ENCODE results near the gene C10orf62.
"Not testable (repeated sequence)": the region's sequence is repeated elsewhere in the genome, so short reads cannot be mapped to it uniquely, and the experiment has no call there.

Gene C10orf62

DNA sequence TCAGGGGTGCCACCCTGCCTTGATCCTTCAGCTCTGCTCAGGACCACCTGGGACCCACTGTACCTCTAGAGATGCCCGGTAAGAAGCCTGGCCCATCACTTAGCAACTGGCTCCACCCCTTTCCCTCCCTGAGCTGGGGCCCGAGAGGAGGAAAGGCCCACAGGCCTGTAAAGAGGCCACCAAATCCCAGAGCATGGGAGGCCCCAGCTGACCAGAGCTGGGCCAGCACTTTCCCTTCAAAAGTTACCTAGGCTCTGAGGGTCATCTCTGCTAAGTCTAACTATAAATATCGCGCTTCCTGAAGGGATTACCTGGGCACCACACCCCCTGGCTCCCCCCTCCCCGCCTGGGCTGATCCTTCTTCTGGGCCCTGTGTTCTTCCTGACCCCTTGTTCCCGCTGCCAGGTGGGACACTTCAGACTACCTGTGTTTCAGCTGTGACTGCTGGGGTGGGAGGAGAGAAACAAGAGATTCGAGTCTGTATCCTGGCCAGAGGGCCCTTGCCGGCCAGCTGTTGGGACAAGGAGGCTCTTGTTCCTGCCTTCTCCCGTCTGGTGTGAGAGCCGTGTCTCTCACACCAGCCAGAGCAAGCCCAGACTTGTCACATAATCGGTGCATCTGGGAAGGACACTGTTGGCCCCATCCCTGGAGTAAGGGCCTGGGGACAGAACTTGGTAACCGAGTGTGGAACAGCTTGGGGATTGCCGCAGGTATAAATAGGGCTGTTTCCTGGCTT, 39.8 kb upstream of the C10orf62 start:
- TF ChIP-seq SPI1 (IDR thresholded peaks at IDR 0.05; ENCODE audit: low read depth, low read length) (no peak), PAX5 (IDR thresholded peaks at IDR 0.05; ENCODE audit: insufficient read depth, low read length, severe bottlenecking) (no peak), POLR2AphosphoS5 (IDR thresholded peaks at IDR 0.05; ENCODE audit: low read depth, low read length) (no peak), POLR2A (IDR thresholded peaks at IDR 0.05; ENCODE audit: low read depth, low read length) (no peak)
- FAIRE-seq (no peak), DNase-seq (ENCODE audit: insufficient read length, low spot score) (no peak)

DNA sequence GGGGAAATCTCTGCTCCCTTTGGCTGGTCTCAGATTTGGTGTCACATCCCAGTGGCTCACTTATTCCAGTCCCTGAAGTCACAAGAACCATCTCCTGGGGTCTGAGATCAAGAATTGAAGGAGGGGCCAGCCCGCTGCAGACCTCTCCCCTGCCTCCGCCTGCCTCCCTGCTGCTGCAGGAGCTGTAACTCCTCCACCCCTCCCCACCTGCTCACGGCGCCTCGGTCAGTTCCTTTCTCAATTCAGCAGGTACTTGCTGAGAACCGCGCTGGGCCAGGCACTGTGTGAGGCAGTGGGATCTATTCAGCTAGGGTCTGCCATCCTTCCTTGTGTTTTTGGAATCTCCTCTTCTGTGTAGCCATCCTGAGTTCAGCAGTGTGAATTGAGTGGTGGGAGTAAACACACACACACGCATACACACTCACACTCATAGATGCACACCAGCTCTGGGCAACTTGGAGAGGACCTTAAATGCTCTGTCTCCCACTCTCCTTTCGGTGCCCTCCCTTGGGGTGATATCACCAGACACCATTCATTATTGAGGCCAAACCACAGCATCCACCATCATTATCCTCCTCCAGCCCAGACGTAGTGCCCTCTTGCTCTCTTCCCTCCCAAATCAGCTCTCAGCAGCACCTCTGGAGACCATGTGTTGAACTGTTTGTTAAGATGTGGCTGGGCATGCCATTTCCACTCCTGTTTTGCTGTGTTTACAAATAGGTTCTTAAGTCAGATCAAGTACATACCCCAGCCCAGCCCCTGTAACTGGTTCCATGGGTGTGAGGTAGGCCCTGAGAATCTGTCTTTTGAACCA, 39.0 kb upstream of the C10orf62 start:
- DNase-seq (ENCODE audit: insufficient read length, low spot score) (no peak), FAIRE-seq (no peak)
- TF ChIP-seq SPI1 (IDR thresholded peaks at IDR 0.05; ENCODE audit: low read depth, low read length) (no peak), PAX5 (IDR thresholded peaks at IDR 0.05; ENCODE audit: insufficient read depth, low read length, severe bottlenecking) (no peak), TAF1 (IDR thresholded peaks at IDR 0.05; ENCODE audit: low read depth, low read length) (no peak), POU2F2 (IDR thresholded peaks at IDR 0.05; ENCODE audit: low read depth, low read length) (no peak), POLR2AphosphoS5 (IDR thresholded peaks at IDR 0.05; ENCODE audit: low read depth, low read length) (no peak), POLR2A (IDR thresholded peaks at IDR 0.05; ENCODE audit: low read depth, low read length) (no peak)

DNA sequence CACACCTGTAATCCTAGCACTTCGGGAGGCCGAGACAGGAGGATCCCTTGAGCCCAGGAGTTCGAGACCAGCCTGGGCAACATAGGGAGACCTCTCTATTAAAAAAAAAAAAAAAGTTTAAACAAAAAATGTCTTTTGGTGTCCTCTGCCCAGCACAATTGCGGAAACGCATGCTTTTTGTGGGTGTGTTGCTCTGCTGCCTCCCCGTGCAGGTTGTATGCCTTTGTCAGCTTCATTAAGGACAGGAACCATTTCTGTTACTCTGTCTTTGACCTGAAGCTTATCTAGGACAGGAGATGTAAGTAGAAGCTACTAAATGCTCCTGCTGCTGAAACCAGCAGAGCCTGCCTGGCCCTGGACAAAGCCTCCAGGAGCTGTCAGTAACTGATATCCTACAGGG, 38.2 kb upstream of the C10orf62 start:
- TF ChIP-seq POU2F2 (IDR thresholded peaks at IDR 0.05; ENCODE audit: low read depth, low read length) (no peak), POLR2AphosphoS5 (IDR thresholded peaks at IDR 0.05; ENCODE audit: low read depth, low read length) (no peak), TAF1 (IDR thresholded peaks at IDR 0.05; ENCODE audit: low read depth, low read length) (no peak), PAX5 (IDR thresholded peaks at IDR 0.05; ENCODE audit: insufficient read depth, low read length, severe bottlenecking) (no peak), POLR2A (IDR thresholded peaks at IDR 0.05; ENCODE audit: low read depth, low read length) (no peak), SPI1 (IDR thresholded peaks at IDR 0.05; ENCODE audit: low read depth, low read length) (no peak)
- DNase-seq (ENCODE audit: insufficient read length, low spot score) = no peak
- FAIRE-seq = no peak

DNA sequence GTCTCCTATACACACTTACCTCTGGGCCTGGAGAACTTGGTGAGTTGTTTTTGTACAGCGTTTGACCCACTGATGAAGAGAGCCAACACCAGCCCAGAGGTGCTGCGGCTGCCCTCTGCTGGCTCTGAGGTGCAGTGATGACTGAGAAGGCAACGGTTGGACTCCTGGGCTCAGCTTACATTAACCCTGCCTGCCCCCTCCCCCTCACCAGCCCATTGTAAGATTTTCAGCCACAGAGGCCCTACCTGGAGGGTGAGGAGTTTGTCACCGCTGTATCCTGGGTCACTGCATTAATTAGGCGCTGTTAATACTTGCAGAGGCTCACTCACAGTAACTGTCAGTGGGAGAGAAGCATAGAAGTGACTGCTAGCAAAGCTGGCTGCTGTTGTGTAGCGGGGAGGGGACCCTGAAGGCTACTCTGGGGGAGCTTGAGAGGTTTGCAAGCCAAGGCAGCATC, 35.9 kb upstream of the C10orf62 start:
- FAIRE-seq (peak; percentile 82), DNase-seq (ENCODE audit: insufficient read length, low spot score) (no peak)
- no peak for TF ChIP-seq TAF1 (IDR thresholded peaks at IDR 0.05; ENCODE audit: low read depth, low read length)
- TF ChIP-seq PAX5 (IDR thresholded peaks at IDR 0.05; ENCODE audit: insufficient read depth, low read length, severe bottlenecking) = no peak
- no peak for TF ChIP-seq POLR2A (IDR thresholded peaks at IDR 0.05; ENCODE audit: low read depth, low read length)
- TF ChIP-seq SPI1 (IDR thresholded peaks at IDR 0.05; ENCODE audit: low read depth, low read length) = no peak
- no peak for TF ChIP-seq POU2F2 (IDR thresholded peaks at IDR 0.05; ENCODE audit: low read depth, low read length)
- no peak for TF ChIP-seq POLR2AphosphoS5 (IDR thresholded peaks at IDR 0.05; ENCODE audit: low read depth, low read length)

DNA sequence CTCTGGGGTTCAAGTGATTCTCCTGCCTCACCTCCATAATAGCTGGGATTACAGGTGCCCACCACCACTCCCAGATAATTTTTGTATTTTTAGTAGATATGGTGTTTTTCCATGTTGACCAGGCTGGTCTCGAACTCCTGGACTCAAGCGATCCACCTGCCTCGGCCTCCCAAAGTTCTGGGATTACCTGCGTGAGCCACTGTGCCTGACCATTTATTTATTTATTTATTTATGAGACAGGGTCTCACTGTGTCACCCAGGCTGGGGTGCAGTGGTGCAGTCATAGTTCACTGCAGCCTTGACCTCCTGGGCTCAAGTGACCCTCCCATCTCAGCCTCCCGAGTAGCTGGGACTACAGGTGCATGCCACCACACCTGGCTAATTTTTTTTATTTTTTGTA, 35.2 kb upstream of the C10orf62 start:
- FAIRE-seq; DNase-seq (ENCODE audit: insufficient read length, low spot score): not testable (repeated sequence)

DNA sequence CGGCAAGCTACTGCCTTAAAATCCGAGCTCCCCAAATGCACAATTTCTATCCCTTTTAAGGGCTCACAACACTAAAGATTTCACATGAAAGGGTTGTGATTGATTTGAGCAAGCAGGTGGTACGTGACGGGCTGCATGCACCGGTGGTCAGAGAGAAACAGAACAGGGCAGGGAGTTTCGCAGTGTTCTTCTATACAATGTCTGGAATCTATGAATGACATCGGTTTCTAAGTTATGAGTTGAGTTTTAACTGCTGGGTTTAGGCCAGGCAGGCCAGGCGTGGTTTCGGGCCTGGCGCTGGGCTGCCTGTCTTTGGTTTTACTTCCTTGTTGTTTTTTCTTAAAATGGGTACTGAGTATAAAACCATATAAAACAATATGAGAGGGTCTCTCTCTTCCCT, 34.0 kb upstream of the C10orf62 start:
- DNase-seq (ENCODE audit: insufficient read length, low spot score); FAIRE-seq: not testable (repeated sequence)

DNA sequence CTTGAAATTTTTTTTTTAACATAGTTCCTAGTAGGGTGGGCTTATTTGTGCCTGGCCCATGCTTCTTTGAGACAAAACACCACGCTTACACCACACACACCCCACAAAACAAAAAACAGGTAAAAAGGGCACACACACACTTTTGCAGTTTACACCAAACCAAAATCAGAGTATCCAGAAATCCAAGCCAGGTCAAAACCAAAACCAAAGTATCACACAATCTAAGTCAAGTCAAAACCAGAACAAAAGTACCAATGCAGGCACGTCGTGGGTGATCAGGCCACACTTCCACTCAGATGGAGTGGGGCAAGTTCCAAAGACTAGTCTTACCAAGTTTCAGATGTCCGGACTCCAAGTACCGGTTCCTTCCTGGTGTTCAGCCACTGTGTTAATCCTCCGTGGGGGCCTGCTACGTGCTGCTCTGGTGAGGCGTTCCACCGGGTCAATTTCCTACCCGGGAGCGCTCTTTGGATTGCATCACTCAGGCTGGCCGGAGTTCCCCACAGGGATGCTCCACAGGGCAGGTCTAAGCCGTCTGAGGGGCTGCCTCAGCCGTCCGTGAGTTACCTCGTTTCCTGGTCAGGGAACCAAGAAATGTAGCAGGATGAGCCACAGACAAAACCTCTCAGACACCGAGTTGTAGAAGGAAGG, 28.7 kb upstream of the C10orf62 start:
- not testable (repeated sequence) for DNase-seq (ENCODE audit: insufficient read length, low spot score)

DNA sequence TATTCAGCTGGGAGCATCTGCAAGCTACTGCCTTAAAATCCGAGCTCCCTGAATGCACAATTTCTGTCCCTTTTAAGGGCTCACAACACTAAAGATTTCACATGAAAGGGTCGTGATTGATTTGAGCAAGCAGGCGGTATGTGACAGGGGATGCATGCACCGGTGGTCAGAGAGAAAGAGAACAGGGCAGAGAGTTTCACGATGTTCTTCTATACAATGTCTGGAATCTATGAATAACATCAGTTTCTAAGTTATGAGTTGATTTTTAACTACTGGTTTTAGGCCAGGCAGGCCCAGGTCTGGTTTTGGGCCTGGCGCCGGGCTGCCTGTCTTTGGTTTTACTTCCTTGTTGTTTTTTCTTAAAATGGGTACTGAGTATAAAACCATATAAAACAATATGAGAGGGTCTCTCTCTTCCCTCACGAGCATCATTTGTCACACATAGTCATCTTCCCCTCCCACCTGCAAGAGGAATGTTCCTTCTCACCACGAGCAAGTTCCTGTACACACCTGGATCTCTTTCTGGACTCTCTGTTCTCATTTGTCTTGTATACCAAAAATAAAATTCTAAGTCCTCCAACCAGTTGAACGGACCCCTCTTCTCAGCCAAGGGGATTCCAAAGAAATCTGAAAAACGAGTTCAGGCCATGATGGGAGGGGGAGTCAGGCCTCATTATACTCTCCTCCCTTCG, 28.0 kb upstream of the C10orf62 start:
- DNase-seq (ENCODE audit: insufficient read length, low spot score); FAIRE-seq: not testable (repeated sequence)

More for the DNA sequence above, 28.7 kb upstream of the C10orf62 start:
- not testable (repeated sequence) for FAIRE-seq

DNA sequence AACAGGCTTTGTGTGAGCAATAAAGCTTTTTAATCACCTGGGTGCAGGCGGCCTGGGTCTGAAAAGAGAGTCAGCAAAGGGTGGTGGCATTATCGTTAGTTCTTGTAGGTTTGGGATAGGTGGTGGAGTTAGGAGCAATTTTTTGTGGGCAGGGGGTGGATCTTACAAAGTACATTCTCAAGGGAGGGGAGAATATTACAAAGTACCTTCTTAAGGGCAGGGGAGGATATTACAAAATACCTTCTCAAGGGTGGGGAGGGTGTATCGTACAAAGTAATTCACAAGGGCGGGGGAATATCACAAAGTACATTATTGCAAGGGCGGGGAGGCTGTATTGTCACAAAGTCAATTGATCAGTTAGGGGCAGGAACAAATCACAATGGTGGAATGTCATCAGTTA, 27.2 kb upstream of the C10orf62 start:
- not testable (repeated sequence) for DNase-seq (ENCODE audit: insufficient read length, low spot score); FAIRE-seq

DNA sequence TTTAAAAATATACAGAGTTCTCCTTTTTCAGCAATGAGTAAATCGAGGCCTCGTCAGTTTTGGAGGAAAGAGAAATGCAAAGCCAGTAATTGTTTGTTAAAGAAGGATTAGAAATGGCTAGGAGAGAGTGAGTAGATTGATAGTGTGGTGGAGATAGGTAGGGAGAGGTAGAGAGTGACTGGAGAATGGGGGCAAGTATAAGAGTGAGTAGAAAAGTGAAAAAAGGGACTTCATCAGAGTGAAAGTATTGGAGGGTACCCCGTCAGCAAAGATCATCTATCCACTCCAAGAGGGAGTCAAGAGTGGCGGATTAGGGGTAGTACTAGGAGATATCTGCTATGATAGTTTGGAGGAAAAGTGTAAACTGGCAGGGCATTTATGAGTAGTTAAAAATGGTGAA, 26.2 kb upstream of the C10orf62 start:
- no peak for FAIRE-seq
- DNase-seq (ENCODE audit: insufficient read length, low spot score) = no peak
- TF ChIP-seq POLR2A (IDR thresholded peaks at IDR 0.05; ENCODE audit: low read depth, low read length) (no peak), SPI1 (IDR thresholded peaks at IDR 0.05; ENCODE audit: low read depth, low read length) (no peak), TAF1 (IDR thresholded peaks at IDR 0.05; ENCODE audit: low read depth, low read length) (no peak), PAX5 (IDR thresholded peaks at IDR 0.05; ENCODE audit: insufficient read depth, low read length, severe bottlenecking) (no peak), POLR2AphosphoS5 (IDR thresholded peaks at IDR 0.05; ENCODE audit: low read depth, low read length) (no peak), POU2F2 (IDR thresholded peaks at IDR 0.05; ENCODE audit: low read depth, low read length) (no peak)

Measured in GM12891 (cell line).